HG02885 (cell line): ENCODE results near the gene TET3.

ENCODE experiments used
- ATAC-seq: cut with Tn5 transposase; IDR thresholded peaks from one replicate; pipeline ENCODE4 v1.9.1; 2021; ENCODE audit warnings: mild to moderate bottlenecking; ENCODE audit not compliant: unreplicated experiment, poor library complexity

TET3 gene

GRCh38 chr2:74026687-74027241 is 42.1 kb downstream of the TET3 start:
- no peak for ATAC-seq

DNA sequence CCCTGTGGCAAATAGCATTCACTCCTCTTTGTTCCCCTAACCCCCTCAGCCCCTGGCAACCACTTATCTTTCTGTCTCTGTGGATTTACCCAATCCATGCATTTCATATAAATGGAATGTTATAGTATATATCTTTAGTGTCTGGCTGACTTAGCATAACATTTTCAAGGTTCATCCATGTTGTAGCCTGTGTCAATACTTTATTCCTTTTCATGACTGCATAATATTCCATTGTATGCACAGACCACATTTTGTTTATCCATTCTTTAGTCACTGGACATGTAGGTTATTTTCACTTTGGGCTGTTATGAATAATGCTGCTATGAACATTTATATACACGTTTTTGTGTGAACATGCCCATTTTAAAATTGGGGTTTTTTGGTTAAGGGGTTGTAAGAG is 42.8 kb downstream of the TET3 start:
- no peak for ATAC-seq

DNA sequence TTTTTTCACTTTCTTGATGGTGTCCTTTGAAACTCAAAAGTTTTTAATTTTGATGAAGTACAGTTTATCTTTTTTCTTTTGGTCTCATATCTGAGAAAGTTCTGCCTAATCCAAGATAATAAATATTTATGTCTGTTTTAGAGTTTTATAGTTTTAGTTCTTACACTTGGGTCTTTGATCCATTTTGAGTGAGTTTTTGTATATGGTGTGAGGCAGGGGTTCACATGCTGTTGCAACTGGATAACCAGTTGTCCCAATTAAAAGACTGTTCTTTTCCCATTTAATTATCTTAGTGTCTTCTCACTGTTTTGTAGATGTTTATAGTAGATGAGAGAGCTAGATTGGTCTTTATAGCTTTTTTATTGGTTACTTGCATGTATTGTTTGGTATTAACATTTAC is 43.6 kb downstream of the TET3 start:
- ATAC-seq = no peak

- ATAC-seq = no peak
Measured at GRCh38 chr2:74028741-74029140, 44.0 kb downstream of the TET3 start.

DNA sequence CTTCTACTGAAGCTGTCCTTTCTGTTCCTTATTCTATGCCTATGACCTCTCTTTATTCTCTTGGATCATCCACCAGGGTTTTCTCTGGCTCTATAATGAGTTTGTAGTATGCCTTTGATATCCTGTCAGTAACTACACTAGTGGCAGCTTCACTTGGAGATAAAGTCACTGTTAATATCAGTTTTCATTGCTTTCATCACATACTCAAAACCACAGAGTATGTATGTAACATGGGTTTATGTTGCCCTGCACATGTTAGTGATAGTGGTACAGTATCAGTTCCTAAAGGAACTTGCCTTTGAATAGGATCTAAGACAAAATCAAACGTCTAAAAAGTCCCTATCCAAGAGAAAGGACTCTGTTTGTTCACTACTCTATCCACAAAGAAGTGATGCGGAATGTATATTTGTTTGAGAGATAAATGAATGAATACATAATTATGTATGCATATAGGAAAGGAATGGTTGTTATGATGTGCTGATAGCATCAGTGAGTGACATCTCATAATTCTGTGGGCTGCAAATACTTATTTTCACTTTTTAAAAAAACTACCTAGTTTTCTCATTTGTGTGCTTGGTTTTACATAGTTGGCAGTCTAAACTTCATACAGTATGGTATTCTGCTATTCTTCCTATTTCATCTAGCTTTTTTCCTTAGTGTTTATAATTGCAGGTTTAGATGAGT is 45.1 kb downstream of the TET3 start:
- ATAC-seq = no peak

- ATAC-seq = no peak
Measured at GRCh38 chr2:74031221-74031620, 46.5 kb downstream of the TET3 start.

GRCh38 chr2:74031959-74032287 is 47.2 kb downstream of the TET3 start:
- ATAC-seq = no peak

DNA sequence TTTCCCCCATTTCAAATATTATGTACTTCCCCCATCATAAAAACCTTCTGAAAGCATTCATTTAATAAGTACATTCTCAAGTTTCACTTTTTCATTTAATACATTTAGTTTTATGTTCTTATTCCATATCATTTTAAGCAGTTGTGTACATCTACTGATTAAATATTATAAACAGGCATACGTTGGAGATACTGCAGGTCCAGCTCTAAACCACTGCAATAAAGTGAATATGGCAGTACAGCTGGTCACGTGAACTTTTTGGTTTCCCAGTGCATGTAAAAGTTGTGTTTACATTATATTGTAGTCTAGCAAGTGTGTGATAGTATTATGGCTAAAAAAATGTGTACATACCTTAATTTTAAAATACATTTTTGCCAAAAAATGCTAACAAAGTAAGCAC is 48.7 kb downstream of the TET3 start:
- ATAC-seq = no peak
